OCI-LY1 (cell line): ENCODE measurements around the gene SYT10.

Experiments used
- EZH2 ChIP-seq: fragments of 200-600 bp; sonication (generic), shearing (Covaris generic); IDR thresholded peaks from 2 replicates; pipeline ENCODE4 v1.8.0; 2017; ENCODE audit warnings: borderline replicate concordance, mixed run types, mild to moderate bottlenecking, antibody characterized with exemption, low read length, moderate library complexity, mixed read lengths
- TF ChIP-seq, protein P1 (sequence below): fragments of 200-600 bp; sonication (generic), shearing (Covaris generic); IDR thresholded peaks from 2 replicates; pipeline ENCODE4 v1.5.1; 2017; ENCODE audit warnings: mild to moderate bottlenecking, antibody characterized with exemption, low read length, moderate library complexity, mixed read lengths

DNA sequence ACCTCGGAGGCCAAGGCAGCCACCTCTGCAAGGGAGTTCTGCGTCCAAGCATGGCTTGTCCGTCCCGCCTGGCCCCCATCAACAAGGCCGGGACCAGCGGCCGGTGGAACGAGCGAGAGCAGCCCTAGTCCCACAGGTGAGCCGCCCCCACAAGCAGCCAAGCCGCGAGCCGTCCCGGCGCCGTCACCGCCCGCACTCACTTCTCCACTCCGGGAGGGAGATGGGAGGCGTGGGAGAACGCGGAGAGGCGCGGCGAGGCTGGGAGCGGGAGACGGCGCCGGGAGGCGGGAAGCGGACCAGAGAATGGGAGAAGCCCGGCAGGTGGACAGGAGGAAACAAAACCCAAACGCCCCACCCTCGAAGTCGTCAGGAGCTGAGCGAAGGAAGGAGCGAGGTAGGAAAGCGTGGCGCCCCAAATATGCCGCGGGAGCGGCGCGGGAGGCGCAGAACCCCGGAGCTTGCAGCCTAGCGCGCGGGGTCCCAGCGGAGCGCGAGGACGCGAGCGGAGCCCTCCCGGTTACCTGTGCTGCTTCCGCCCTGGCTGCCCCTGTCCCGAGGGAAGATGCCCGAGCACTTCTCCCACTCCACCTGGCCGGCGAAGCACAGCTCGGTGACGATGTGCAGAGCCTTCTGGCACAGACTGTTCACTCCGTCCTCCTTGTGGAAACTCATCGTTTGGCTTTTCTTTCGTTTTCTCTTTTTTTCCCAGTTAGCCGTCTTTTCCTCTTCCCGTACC, 600 bp downstream of the SYT10 start:
- TF ChIP-seq, protein P1, sequence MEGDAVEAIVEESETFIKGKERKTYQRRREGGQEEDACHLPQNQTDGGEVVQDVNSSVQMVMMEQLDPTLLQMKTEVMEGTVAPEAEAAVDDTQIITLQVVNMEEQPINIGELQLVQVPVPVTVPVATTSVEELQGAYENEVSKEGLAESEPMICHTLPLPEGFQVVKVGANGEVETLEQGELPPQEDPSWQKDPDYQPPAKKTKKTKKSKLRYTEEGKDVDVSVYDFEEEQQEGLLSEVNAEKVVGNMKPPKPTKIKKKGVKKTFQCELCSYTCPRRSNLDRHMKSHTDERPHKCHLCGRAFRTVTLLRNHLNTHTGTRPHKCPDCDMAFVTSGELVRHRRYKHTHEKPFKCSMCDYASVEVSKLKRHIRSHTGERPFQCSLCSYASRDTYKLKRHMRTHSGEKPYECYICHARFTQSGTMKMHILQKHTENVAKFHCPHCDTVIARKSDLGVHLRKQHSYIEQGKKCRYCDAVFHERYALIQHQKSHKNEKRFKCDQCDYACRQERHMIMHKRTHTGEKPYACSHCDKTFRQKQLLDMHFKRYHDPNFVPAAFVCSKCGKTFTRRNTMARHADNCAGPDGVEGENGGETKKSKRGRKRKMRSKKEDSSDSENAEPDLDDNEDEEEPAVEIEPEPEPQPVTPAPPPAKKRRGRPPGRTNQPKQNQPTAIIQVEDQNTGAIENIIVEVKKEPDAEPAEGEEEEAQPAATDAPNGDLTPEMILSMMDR: no peak
- no peak for TF ChIP-seq EZH2
